HAP-1 (cell line): ENCODE data around the gene HLCS.
"Not testable (repeated sequence)": the region's sequence is repeated elsewhere in the genome, so short reads cannot be mapped to it uniquely, and the experiment has no call there.

Experiments used
- DNase-seq, 2 experiments: peaks; one replicate each; pipeline ENCODE4 v3.0.0-alpha.2; 2016 to 2020; ENCODE audit warnings: low spot score in 2 of 2
- H3K27me3 ChIP-seq: fragments of 250-450 bp; sonication (Bioruptor Pico); 2 replicates; pipeline ENCODE4 v1.5.1; 2020; ENCODE audit warnings: low read depth, mild to moderate bottlenecking, moderate library complexity
- H3K36me3 ChIP-seq: fragments of 250-450 bp; sonication (Bioruptor Pico); replicated peaks from 2 replicates; pipeline ENCODE4 v1.5.1; 2020; ENCODE audit warnings: mild to moderate bottlenecking
- H3K4me1 ChIP-seq: fragments of 250-450 bp; sonication (Bioruptor Pico); 2 replicates; pipeline ENCODE4 v1.5.1; 2020; ENCODE audit warnings: mild to moderate bottlenecking
- H3K4me3 ChIP-seq: fragments of 250-450 bp; sonication (Bioruptor Pico); 2 replicates; pipeline ENCODE4 v1.5.1; 2020; ENCODE audit warnings: mild to moderate bottlenecking, moderate library complexity
- H3K9me3 ChIP-seq: fragments of 250-450 bp; sonication (Bioruptor Pico); 2 replicates; pipeline ENCODE4 v1.5.1; 2020; ENCODE audit warnings: mild to moderate bottlenecking, moderate library complexity
- in situ Hi-C: fragments of 300-500 bp; cut with MboI; formaldehyde crosslinking; loops from 3 replicates; pipeline ENCODE4 v1.14.3; 2020; ENCODE audit warnings: low sequenced_read_pairs, inconsistent platforms, mixed read lengths

HLCS gene

DNA sequence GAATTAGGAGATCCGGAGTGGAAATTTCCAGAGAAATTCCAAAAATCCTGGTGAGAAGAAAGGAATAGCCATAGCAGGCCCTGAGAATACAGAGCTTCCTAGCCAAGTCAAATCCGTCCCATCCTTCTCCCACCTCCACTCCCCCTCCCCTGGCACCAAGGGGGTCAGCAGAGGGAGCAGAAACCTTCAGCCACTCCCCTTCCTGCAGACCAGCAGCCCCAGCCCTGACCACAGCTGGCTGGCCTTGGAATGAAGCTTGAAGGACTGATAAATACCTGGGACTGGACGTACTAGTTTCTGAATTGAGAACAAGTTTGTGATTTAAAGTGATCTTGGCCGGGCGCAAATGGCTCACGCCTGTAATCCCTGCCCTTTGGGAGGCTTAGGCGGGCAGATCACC, 26.2 kb upstream of the HLCS start:
- DNase-seq, result no peak
- Histone ChIP-seq H3K4me1 (peaks cover 13% of the 10 kb centered on the region), H3K27me3 (no peaks in the 10 kb centered on the region), H3K9me3 (no peaks in the 10 kb centered on the region), H3K36me3 (no peaks in the 10 kb centered on the region), H3K4me3 (no peak overlapping the region)
- in situ Hi-C loops, result no loop called here

DNA sequence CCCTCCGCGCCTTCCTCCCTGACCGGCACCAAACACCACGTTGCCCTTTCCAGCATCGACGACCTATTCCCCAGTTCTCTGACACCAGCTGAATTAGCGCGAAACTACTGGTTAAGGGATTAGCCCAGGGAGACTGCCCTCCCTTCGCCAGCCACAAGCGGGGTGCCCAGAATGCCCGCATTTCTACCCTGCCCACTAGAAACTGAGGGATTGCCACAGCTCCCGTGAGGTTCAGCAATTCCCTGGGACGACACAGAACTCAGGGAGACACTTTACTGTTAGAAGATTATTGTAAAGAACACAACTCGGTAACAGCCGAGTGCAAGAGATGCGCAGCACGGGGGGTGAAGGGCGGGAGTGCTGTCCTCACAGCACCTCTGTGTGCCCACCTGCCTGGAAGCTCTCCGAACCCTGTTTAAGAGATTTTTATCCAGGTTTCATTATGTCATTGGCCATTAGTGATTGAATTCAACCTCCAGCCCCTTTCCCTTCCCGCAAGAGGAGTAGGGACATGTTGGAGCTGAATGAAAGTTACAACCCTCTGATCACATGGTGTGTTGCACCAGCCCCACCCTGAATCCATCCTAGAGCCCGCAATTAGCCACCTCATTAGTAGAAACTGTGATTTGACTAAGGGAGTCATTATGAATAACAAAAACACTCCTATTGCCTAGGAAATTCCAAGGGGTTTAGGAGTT, 24.2 kb upstream of the HLCS start:
- no peaks in the 10 kb centered on the region for H3K36me3 ChIP-seq
- H3K4me3 ChIP-seq, result peak overlapping the region; percentile 55
- H3K27me3 ChIP-seq, result no peaks in the 10 kb centered on the region
- no peak for DNase-seq
- no peaks in the 10 kb centered on the region for H3K9me3 ChIP-seq
- in situ Hi-C loops, result no loop called here
- H3K4me1 ChIP-seq, result peaks cover 13% of the 10 kb centered on the region

DNA sequence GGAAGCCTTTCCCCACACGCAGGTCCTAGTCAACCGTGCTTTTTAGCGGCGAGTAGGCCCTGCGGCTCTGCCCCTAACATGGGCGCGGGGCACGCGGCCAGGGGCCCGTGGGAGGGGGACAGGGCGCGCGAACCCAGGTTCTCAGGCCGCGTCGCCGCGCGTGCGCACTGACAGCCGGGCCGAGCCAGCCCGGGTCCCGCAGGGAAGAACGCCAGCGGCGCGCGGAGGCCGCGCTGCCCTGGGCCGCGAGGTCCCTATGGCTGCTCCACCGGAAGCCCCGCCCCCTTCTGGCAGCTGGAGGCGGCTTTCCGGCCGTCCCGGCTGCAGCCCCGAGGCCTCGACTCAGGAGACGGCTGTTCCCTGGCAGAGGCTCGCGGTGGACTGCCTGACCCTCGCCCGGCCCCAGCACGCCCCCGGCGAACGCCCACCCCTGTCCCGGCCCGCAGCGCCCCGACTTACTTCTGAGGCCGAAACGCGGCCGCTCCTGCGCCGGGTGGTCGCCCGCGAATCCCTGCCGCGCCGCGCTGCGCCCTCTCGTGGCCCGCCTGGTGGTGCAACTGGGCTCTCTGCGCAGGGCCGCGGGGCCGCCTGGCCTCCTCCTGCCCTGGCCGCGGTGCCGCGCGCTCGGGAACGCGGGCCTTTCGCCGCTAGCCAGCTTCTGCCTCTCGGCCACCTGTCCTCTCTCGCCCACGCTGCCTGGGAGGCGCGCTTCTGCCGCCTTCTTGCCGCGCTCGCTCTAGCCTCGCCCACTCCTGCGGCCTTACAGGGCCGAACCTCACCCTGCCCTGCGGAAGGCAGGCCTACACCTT, 23.4 kb upstream of the HLCS start:
- peak overlapping the region; percentile 55 for H3K4me3 ChIP-seq
- no peaks in the 10 kb centered on the region for H3K36me3 ChIP-seq
- H3K4me1 ChIP-seq, result peaks cover 13% of the 10 kb centered on the region
- DNase-seq, result peak; percentile 77 to 93
- H3K9me3 ChIP-seq, result no peaks in the 10 kb centered on the region
- no peaks in the 10 kb centered on the region for H3K27me3 ChIP-seq
- in situ Hi-C loops, result no loop called here

DNA sequence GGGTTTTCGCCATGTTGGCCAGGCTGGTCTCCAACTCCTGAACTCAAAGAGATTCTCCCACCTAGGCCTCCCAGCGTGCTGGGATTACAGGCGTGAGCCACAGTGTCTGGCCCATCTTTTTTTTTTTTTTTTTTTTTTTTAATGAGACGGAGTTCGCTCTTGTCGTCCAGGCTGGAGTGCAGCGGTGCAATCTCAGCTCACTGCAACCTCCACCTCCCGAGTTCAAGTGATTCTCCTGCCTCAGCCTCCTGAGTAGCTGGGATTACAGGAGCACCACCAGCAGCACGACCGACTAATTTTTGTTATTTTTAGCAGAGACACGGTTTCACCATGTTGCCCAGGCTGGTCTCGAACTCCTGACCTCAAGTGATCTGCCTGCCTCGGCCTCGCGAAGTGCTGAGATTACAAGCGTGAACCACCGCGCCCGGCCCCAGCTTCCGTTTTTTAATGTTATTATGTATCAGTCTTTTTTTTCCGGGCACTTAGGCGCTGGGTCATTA, 22.8 kb upstream of the HLCS start:
- H3K36me3 ChIP-seq, DNase-seq, H3K9me3 ChIP-seq, H3K27me3 ChIP-seq, in situ Hi-C loops: not testable (repeated sequence)
- Histone ChIP-seq H3K4me3 (peak overlapping the region; percentile 55), H3K4me1 (peaks cover 13% of the 10 kb centered on the region)

DNA sequence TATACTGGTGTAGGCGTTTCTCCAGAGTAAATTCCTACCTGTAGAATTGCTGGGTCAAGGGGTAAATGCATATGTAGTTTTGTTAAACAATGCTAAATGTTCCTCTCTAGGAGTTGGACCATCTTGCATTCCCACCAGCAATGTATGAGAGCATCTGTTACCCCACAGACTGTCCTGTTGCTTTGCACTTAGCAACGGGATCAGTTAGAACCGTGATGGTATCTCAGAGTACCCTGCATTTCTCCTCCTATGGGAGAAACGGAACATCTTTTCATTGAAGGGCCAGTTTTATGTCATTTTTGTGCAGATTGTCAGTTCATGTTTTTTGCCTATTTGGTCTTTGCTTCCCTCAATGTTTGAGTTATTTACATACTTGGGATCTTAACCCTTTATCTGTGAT, 22.1 kb upstream of the HLCS start:
- no peaks in the 10 kb centered on the region for H3K9me3 ChIP-seq
- H3K4me1 ChIP-seq, result peaks cover 13% of the 10 kb centered on the region
- no peaks in the 10 kb centered on the region for H3K27me3 ChIP-seq
- H3K4me3 ChIP-seq, result no peak overlapping the region
- no peaks in the 10 kb centered on the region for H3K36me3 ChIP-seq
- no peak for DNase-seq
- in situ Hi-C loops, result no loop called here

DNA sequence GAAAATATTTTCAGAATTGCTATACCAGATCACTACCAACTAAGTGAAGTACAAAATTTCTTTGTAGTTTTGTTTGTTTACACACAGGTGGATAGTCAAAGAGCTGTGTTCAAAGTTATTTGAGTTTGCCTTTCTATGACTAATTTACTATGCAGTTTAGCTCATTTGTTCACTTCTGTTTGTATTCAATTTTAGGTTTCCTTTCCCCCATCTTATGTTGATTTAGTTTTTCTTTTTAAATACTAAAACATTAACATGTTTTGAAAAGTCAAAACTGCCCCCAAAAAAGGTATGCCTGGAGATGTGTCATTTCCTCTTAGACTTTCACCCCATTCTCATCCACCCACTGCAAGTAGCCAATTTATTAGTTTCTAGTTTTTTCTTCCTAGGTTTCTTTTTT, 21.4 kb upstream of the HLCS start:
- no peak overlapping the region for H3K4me3 ChIP-seq
- H3K9me3 ChIP-seq, result no peaks in the 10 kb centered on the region
- H3K36me3 ChIP-seq, result no peaks in the 10 kb centered on the region
- H3K4me1 ChIP-seq, result peaks cover 13% of the 10 kb centered on the region
- DNase-seq, result no peak
- in situ Hi-C loops, result no loop called here
- no peaks in the 10 kb centered on the region for H3K27me3 ChIP-seq

DNA sequence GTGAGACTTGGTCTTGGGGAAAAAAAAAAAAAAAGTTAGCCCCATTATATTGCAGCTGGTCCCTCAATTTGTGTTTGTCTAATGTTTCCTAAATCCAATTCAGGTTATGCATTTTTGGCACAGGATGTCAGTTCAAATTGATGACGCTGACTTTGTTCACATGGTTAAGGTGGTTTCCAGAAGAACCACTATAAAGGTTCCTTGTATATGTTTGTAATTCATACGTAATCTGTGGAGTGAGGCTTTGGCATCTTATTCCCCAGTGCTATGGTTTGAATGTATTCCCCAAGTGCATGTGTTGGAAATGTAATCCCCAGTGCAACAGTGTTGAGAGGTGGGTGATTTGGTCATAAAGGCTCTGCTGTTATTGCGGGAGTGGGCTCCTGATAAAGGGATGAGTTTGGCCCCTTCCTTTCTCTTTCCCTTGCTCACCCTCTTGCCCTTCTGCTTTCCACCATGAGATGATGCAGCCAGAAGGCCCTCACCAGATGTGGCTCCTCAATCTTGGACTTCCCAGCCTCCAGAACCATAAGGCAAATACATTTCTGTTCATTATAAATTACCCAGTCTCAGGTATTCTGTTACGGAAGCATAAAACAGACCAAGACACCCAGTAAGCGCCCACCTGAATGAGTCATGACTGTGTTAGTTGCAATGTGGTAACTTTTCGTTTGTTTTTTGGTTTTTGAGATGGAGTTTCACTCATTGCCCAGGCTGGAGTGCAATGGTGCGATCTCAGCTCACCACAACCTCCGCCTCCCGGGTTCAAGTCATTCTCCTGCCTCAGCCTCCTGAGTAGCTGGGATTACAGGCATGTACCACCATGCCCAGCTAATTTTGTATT, 19.5 kb upstream of the HLCS start:
- H3K36me3 ChIP-seq, result no peaks in the 10 kb centered on the region
- in situ Hi-C loops, result no loop called here
- H3K27me3 ChIP-seq, result no peaks in the 10 kb centered on the region
- H3K4me1 ChIP-seq, result peaks cover 16% of the 10 kb centered on the region
- no peaks in the 10 kb centered on the region for H3K9me3 ChIP-seq
- no peak for DNase-seq
- no peak overlapping the region for H3K4me3 ChIP-seq

DNA sequence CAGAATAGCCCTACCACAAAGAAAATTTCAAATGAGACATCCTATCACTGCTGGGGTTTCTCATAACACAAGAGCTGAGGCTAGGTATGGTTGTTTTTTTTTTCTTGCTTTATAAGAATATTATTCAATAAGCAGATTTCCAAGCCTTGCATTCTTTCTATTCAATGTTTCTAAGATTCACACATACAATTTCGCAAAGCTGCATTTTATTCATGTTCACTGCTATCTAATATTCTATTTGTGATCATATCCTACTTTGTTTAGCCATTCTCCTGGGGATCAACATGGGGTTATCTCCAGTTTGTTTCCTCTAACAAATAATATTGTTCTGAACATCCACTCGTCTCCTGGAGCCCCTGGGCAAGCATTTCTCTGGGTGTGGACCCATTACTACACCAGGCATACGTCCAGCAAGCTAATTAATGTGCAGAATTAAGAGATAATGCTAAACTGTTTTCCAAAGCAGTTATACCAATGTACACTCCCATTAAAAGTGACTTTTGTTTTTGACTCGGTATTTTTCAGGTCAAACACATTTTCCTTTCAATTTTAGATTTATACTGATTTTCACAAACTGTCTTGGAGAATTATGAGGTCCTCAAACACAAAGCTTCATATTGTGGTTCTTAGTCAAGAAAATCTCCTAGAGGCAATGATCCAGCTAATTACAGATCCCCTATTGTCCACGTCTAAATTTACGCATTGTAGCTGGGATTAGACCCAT, 15.7 kb upstream of the HLCS start:
- in situ Hi-C loops, result no loop called here
- peak; percentile 56 to 92 for DNase-seq
- no peaks in the 10 kb centered on the region for H3K36me3 ChIP-seq
- no peaks in the 10 kb centered on the region for H3K27me3 ChIP-seq
- H3K4me3 ChIP-seq, result no peak overlapping the region
- no peaks in the 10 kb centered on the region for H3K9me3 ChIP-seq
- H3K4me1 ChIP-seq, result peaks cover 8% of the 10 kb centered on the region

DNA sequence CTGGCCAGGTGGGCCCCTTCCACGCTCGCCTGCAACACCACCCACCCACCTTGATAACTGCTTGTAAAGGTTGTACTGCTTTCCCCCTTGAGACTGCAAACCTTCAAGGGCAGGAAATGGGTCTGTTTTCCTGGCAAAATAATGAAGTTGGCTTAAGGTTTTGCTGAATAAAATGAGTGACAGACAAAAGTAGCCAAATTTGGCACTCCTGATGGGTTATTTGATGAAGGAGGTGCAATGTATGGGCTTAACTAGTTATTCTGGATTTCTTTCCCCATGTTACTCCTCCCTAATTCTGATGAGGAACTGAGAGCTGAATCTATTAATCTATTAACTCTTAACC, 14.6 kb upstream of the HLCS start:
- Histone ChIP-seq H3K36me3 (no peaks in the 10 kb centered on the region), H3K4me3 (no peak overlapping the region), H3K4me1 (peaks cover 9% of the 10 kb centered on the region), H3K27me3 (no peaks in the 10 kb centered on the region), H3K9me3 (no peaks in the 10 kb centered on the region)
- no peak for DNase-seq
- in situ Hi-C loops, result no loop called here

DNA sequence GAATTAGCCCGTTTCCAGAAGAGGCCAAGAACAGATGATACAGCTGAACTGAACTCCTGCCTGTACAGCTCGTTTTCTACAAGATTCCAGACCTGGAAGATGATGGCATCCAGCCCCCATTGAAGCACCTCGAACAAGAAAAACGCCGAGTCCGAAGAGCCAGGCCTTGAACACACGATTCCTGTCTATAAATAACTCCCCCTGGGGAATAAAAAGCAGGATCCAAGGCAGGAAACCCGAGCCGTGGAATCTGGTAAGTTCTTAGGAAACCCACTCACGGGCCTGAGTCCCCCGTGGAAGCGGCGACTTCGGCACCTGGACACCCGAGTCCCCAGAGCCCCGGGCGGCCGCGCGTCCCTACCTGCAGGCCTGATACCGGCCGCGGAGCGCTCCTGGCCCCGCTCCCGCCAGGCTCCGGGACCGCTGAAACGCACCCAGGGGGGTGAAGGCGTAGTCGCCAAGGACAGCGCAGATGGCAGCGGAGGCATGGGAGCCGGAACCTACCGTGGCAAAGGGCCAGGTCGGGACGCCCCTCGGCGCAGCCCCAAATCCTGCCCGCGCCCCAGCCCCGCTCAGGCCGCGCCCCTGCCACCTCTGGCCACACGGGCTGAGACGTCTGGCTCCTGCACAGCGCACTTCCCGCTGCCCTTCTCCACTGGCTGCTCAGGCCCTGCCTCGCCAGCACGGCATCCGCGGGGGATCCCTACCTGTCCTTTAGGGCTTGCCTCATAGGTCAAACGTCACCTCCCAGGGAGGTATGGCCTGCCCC, 14.0 kb upstream of the HLCS start:
- H3K4me3 ChIP-seq, result no peak overlapping the region
- peaks cover 9% of the 10 kb centered on the region for H3K4me1 ChIP-seq
- no peaks in the 10 kb centered on the region for H3K36me3 ChIP-seq
- DNase-seq, result no peak
- no peaks in the 10 kb centered on the region for H3K9me3 ChIP-seq
- H3K27me3 ChIP-seq, result no peaks in the 10 kb centered on the region
- in situ Hi-C loops, result no loop called here

DNA sequence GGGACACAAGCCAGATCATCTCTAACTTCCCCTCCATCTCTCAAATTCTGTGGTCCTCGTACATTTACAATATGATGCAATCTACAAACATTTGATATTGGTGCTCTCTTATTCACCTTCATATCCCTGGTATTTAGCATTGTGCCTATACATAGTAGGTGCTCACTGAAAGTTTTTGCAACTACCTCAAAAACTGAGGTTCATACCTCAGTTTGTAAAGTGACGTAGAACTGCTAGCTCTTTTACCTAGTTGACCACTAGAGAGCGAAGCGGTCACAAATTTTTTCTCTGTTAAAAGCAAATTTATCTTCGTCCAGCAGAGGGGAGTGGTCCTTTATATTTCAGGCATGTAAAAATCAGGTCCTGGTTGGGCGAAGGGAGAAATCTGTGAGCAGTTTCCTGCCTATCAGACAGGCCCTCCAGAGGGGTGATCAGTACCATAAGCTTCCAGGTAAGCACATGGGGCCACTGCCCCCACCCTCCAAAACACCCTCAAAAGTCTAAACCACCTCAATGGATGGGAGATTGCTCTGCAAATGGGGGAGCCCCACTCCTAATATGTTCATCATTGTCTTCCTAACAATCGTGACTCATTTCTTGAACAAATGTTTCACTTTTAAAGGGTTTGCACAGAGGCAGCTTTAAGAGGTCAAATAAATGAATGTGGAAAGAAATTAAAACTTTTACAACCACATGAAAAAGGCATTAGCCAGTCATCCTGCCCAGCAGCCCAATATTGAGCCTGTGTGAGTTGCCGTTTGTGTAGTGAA, 10.6 kb upstream of the HLCS start:
- peaks cover 7% of the 10 kb centered on the region for H3K4me1 ChIP-seq
- no peak overlapping the region for H3K4me3 ChIP-seq
- in situ Hi-C loops, result no loop called here
- no peaks in the 10 kb centered on the region for H3K27me3 ChIP-seq
- H3K36me3 ChIP-seq, result no peaks in the 10 kb centered on the region
- H3K9me3 ChIP-seq, result no peaks in the 10 kb centered on the region
- peak; percentile 68 to 85 for DNase-seq

DNA sequence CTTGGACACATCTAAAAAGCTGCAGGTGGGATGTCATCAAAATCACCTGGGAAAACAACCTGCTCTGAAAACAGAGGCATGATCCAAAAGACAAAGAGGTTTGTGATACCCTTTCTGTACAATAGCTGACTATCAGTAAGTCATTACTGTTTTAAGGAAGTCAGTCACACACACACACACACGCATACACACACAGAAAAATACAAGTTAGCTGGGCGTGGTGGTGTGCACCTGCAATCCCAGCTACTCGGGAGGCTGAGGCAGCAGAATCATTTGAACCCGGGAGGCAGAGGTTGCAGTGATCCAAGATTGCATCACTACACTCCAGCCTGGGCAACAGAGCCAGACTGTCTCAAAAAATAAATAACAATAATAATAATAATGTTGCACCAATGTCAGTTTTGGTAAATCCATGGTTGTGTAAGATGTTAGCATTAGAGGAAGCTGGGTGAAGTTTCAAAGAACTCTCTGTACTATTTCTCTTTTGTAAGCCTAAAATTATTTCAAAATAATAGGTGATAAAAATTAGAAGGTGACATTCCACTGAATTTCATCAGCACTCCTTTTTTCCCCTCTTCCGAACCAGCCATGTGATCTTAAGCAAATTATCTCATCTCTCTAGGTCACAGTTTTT, 9.9 kb upstream of the HLCS start:
- no peak overlapping the region for H3K4me3 ChIP-seq
- no peaks in the 10 kb centered on the region for H3K9me3 ChIP-seq
- H3K27me3 ChIP-seq, result no peaks in the 10 kb centered on the region
- H3K4me1 ChIP-seq, result peaks cover 5% of the 10 kb centered on the region
- in situ Hi-C loops, result no loop called here
- no peak for DNase-seq
- no peaks in the 10 kb centered on the region for H3K36me3 ChIP-seq
